Epidermal melanocyte (primary cell): ENCODE measurements around the gene DMAC2.
"Not testable (repeated sequence)": the region's sequence is repeated elsewhere in the genome, so short reads cannot be mapped to it uniquely, and the experiment has no call there.

ENCODE experiments used
- DNase-seq: peaks from one replicate; pipeline ENCODE4 v3.0.0; 2011; ENCODE audit warnings: low spot score; ENCODE audit not compliant: insufficient read length

Gene DMAC2

DNA sequence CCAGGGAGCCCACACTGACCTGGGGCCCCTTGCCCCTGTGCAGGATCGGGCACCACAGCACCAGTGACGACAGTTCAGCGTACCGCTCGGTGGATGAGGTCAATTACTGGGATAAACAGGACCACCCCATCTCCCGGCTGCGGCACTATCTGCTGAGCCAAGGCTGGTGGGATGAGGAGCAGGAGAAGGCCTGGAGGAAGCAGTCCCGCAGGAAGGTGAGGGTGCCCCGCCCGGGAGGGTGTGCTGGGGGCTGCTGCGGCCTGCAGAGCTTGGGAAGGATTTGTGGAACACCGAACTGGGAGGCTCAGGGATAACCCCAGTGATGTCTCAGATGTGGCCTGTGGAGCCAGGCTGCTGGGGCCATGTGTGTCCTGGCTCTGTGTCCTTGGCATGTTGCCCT lies 16.8 kb downstream of the DMAC2 start:
- no peak for DNase-seq

DNA sequence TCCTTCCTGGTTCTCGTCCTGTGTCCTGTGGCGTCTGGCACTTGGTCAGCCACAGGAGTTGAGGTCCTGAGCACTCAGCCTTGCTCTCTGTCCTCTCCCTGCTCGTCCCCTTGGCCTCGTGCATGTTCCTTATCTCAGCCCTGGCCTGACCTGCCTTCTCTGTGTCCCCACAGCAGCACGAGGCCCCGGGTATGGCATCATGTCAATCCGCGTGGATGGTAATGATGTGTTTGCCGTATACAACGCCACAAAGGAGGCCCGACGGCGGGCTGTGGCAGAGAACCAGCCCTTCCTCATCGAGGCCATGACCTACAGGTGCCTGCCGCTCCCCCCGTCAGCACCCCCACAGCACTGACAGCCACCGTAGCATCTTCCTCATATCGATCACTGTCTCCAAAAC lies 17.3 kb downstream of the DMAC2 start:
- DNase-seq: no peak

DNA sequence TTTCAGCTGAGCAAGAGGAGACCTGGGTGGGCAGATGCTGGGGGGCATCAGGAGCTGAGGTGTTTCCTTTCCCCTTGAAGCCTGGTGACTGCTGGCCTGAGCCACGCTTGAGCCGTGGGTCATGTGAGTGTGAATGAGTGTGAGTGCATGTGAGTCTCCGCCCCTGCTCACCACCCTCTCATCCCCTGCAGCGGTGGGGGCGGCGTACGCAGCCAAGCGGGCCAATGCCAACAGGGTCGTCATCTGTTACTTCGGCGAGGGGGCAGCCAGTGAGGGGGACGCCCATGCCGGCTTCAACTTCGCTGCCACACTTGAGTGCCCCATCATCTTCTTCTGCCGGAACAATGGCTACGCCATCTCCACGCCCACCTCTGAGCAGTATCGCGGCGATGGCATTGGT lies 17.7 kb downstream of the DMAC2 start:
- no peak for DNase-seq

DNA sequence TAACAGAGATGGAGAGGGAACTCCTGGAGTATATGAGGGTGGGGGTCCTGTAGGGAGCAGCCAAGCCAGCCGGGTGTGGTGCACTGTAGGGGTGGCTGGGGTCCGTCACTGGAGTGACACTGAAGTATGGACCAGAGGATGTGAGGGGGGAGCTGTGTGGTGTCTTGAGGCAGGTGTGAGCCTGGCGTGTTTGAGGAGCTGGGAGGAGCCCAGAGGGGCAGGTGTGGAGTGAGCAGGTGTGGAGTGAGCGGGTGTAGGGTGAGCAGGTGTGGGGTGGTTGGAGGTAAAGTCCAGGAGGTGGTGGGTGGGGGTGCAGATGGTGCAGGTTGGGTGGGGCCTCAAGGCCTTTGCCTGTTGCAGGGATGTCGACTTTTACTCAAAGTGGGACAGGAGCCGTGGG lies 18.4 kb downstream of the DMAC2 start:
- DNase-seq: no peak

DNA sequence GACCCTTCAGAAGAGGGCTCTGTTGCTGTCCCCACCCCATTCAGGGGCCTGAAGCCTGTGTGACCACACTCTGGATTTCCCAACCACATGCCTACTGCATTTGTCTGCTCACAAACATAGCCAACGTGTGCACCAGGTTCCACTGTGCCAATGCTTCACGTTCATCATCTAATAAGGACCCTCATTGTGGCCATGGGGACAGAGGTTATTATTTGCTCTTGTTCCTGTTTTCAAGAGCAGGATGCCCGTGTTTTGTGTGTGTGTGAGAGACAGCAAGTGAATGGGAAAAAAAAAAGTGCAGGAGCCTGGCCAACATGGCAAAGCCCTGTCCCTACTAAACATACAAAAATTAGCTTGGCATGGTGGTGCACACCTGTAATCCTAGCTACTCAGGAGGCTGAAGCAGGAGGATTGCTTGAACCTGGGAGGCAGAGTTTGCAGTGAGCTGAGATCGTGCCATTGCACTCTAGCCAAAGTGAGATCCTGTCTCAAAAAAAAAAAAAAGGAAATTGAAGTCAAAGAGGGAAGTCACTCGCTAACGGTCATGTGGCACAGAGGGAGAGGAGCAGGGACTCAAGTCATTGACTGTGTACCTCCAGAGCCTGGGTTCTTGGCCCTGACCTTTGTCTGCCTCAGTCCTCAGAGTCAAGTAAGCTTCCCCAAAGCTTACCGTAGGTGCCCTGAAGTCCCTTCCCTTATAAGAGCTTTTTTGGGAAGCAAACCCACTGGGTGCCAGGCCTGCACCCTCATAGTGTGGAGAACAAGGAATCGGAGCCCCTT lies 19.4 kb downstream of the DMAC2 start:
- DNase-seq: no peak

DNA sequence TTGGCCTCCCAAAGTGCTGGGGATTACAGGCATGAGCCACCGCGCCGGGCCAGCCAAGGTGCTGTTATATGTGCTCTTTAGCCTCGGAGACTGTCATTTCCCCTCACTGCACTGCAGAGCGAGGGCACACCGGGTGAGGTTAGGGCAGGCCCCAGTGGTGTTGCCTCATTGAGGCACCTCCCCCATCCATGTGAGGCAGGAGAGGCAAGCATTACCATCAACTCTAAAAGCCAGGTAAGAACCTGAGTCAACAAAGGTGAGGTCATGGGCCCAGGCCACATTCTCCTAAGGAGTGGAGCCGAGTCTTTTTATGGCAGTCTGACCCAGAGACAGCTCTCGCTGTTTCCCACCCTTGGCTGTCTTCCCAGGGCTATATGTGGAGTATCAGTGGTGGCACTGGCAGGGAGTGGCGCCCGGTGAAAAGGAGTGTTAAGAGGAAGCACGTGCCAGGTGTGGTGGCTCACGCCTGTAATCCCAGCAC lies 23.5 kb downstream of the DMAC2 start:
- DNase-seq: no peak

DNA sequence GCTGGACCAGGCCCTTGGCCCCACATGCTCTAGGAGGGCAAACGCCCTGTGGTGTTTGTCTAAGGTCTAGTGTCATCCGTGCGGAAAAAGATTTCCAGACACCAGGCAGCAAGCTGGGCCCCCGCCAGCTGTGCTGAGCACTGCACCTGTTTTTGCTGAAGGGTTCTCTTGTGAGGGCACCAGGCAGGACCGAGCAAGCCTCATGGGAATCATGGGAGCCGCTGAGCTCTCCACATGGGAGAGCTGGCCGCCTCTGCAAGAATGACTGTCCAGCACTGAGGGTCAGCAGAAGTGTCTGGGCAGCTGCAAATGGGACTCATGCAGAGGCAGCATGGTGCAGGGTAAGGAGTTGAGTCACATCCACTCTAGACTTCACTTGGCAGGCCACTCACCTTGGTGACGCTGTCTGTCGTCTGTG lies 24.5 kb downstream of the DMAC2 start:
- no peak for DNase-seq

DNA sequence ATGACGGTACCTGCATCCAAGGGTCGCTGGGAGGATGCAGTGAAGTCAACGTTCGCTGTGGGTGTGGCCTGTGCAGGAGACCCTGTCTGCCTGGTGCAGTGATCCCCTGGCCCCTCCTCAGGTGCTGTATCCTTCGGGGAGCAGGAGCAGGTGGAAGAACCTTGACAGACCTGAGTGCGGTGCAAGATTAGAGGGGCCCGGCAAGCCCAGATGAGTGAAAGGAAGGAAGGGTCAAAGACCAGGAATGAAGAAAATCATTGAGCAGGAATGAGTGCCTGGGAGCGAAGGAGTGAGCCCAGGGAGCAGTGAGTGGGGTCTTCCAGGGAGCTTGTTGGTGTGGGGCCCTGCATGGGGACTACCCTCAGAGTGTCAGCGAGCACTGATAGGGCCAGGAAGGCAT lies 25.3 kb downstream of the DMAC2 start:
- no peak for DNase-seq

DNA sequence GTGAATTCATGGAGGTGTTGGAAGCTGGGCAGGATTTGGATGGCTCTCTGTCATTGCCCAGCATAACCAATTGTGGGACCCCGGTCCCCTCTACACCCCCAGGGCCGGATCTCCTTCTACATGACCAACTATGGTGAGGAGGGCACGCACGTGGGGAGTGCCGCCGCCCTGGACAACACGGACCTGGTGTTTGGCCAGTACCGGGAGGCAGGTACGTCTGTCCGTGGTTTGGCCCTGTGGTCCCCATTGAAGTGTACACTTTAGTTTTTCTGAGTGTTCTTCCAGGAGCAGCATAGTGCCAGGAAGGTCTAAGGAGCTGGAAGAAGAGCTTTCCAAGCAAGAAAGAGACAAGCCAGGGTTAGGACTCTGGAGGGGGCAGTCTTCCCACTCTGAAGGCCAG lies 25.8 kb downstream of the DMAC2 start:
- no peak for DNase-seq

DNA sequence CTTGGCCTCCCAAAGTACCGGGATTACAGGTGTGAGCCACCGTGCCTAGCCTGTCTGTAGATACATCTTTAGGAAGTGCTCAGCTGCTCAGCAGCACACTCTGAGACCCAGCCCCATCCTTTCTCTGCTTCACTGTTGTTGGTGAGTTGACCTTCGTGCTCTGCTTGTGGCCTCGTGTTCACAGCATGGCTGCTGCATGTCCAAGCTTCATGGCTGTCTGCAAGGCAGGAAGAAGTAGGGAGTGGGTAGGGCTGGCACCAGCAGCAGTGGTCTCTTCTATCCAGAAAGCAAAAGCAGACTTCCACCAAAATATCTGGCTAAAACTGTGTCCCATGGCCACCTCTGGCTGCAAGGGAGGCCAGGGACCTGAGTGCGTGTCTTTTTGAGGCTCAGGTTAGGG lies 26.8 kb downstream of the DMAC2 start:
- no peak for DNase-seq

DNA sequence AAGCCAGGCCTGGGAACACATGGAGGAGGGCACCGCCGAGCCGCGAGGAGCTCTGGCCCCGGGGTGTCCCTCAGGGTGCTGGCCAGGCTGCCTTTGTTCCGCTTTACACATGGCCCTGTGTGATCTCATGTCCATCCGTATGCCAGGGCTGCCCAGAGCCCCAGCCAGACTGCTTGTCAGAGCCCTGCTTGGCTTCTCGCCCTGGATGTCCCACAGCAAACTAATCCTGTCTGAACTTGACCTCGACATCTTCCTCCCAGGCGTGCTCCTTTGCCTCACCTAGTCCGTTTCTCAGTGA lies 27.8 kb downstream of the DMAC2 start:
- DNase-seq: no peak

DNA sequence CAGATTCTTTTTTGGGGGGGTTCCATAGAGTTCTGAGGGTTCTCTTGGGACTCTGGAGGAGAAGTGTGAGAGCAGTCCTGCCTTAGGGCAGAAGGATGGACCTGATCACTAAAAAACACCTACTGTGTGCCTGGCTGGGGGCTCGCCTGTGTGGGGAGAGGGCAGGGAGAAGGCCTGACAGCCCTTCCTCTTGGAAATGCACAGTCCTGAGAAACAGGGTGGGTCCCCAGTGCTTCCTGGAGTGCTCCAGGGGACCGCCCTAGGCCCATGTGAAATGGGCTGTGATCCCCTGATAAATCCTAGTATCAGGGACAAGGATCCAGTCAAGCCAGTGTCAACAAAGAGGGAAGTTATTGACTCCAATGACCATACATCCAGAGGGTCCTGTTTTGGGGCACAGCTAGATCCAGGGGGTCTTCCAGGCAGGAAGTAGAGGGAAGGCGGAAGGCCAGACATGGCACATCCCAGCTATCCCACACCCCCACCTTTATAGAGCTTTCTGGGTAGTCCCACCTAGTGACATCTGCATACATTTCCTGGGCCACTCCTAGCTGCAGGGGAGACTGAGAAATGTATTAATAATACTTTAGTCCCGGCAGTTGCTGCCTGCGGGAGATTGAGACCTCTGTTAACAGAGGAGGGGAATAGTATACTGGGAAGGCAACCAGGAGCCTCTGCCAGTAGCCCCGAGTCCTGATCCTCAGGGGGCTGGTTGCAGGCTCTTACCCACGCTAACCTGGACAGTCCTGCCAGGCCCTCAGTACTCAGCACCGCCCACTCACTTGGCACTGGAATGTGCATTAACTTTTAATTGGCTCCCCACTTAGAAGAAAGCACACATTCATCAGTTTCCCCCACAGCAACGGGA lies 28.4 kb downstream of the DMAC2 start:
- DNase-seq: peak; percentile 45

DNA sequence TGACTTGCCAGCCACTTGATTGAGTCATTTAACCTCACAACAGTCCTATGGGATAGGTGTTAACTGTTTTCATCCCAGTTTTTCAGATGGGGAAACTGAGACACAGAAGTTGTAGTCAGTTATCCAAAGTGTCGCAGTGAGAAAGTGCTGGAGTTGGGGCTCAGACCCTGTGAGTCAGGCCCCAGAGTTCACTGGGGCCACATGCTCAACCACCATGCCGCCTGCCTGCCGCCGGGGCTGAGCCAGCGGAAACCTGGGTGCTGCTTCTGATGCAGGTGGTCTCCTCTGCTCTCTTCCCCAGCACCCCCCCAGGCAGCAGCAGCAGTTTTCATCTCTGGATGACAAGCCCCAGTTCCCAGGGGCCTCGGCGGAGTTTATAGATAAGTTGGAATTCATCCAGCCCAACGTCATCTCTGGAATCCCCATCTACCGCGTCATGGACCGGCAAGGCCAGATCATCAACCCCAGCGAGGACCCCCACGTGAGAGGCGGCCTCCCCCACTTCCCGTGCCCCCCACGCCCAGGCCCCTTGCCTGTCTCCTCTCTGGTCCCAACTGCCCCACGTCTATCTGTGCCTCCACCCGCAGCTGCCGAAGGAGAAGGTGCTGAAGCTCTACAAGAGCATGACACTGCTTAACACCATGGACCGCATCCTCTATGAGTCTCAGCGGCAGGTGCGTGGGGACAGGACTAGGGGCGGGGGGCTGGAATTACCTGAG lies 29.2 kb downstream of the DMAC2 start:
- DNase-seq: no peak

DNA sequence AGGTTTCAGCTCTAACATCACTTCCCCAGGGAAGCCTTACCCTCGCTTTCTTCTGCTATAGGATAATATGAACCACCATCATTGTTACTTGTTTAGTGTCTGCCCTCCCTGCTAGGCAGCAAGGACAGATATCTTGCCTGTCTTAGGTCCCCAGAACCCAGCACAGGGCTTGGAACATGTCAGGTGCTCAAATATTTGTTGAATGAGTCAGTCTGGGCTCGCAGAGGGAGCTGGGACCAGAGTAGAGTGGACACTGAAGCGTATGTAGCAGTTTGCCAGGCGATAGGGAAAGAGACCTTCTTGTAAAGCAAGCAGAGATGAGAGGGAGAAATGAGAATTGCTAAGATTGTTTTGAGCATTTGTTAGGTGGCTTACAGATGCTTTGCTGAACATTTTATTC lies 30.4 kb downstream of the DMAC2 start:
- no peak for DNase-seq

DNA sequence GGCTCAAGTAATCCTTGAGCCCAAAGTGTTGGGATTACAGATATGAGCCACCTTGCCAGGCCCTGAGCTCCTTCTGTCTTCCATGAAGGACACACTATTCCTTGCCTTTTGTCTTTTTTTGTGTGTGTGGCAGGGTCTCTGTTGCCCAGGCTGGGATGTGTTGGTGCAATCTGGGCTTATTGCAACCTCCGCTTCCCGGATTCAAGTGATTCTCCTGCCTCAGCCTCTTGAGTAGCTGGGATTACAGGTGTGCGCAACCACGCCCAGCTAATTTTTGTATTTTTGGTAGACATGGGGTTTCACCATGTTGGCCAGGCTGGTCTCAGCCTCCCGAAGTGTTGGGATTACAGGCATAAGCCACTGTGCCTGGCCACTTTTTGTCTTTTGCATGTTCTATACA lies 30.9 kb downstream of the DMAC2 start:
- not testable (repeated sequence) for DNase-seq

DNA sequence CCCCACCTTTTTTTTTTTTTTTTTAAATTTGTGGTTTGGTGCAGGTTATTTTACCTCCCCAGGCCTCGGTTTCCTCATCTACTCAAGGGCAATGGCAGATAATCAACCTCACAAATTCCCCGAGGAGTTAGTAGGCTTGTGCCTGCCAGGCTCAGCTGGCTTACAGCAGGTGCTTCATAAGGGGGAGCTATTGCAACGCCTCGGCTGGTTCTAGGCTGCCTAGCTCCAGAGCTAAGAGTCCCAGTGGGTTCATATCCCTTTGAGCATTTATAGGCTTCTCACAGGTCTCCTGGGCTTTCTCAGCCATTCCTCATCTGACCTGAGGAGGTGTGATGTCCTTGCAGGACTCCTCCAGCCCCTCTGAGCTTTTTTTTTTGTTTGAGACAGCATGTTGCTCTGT lies 31.5 kb downstream of the DMAC2 start:
- DNase-seq: no peak

DNA sequence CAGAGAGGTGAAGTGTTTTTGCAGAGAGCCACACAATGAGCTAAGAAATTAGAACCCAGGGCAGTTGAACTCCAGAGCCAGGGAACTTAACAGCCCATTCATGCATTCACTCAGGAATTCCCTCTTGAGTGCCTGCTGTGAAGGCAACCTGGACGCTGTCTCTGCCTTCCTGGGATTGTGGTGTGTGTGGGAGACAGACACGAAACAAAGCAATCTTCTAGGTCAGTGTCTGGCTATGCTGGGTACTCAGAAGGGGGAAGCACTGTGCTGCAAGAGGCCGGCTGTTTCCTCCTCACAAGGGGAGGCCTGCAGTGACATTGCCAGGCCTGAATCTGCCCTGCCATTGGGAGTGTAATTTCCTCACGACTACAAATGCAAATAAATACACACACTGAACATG lies 32.4 kb downstream of the DMAC2 start:
- no peak for DNase-seq

DNA sequence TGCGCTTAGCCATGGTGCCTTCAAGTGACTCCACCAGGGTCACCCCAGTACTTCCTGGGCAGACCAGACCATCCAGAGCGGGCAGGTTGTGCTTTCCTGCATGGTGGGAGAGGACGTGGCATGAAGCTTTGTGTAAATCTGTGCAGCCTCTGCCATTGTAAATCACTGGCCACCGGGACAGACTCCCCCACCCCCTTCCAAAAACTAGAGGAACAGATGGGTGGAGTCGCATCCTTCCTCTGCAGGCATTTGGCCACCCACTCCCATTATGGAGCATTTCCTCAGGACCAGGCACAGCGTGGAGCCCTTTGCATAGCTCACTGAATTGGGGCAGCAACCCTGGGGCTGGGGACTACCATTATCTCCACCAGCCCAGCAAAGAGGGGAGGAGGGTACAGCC lies 33.9 kb downstream of the DMAC2 start:
- DNase-seq: no peak

DNA sequence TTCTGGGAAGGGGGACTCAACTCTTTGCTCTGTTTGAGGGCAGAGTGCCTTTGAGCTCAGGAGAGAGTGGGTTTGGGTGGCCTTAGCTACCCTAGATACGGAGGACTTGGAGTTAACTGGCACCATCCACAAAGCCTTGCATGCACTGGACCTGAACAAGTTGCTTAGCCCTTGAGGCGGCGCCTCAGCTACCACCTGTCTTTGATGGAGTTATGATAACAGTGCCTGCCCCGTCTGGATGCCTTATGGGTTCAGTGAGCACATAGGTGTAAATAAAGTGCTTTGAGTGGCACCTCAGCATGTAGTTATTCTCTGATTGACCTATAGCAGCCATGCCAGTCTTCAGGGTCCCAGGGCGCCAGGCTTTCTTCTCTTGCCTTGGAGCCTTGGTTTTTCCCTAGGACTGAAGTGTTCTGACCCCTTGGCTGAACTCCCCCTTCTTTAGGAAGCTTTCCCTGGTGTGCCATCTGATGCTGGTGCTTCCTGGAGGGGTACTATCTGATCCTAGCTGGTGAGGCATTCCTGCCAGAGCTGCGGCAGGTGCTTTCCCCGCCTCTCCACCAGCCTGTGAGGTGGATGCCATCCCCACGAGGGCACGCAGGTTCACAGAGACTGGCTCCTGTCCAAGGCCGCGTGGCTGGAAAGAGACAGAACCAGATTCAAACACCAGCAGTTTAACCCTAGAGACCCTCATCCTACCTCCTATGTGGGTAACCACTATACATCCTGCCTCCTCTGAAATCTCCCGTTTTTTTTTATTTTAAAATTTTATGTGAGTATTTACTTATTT lies 36.3 kb downstream of the DMAC2 start:
- DNase-seq: no peak

DNA sequence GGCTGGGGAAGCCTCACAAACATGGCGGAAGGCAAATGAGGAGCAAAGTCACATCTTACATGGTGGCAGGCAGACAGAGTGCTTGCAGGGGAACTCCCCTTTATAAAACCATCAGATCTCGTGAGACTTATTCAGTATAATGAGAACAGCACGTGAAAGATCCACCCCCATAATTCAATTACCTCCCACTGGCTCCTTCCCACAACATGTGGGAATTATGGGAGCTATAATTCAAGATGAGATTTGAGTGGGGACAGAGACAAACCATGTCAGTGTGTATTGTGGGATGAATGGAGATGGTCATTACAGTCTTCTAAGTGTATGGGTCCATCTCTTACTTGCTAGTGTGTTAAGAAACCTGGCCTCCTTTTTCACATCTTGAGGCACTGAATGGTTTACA lies 37.7 kb downstream of the DMAC2 start:
- no peak for DNase-seq

DNA sequence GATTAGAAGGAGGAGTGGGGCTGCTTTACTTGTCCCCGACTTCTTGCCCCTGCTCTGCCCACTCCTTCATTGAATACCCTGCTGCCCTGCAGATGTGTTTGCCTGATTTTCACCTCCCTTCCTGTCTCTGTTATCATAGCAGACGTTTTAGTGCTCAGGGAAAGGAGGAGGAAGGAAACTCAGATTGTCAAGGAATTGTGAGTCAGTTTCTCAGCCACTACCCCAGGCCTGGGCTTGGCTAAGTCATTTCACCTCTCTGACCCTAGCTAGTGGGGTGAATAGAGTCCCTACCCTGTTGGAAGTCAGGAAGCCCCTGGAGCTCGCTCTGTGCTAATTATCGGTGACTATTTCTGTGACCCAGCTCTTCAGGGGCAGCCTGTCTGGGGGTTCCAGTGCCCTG lies 38.2 kb downstream of the DMAC2 start:
- DNase-seq: no peak
